Measurements from ENCODE around the gene HNMT. TPM values are rescaled to one million over a fixed set of nuclear protein-coding genes. Genes with fewer than 3 reads are reported as not detected.
A peak's percentile ranks its signal among the peaks of the same experiment; 100 is the strongest.

HNMT gene
- total RNA-seq, 4 donors from 2014 or later, result 18.1 to 63.9 (median 31.5) TPM

- TF ChIP-seq EP300 (IDR thresholded peaks at IDR 0.05) (peak in 1 of 2 donors; percentile 12), POLR2A (IDR thresholded peaks at IDR 0.05) (no peak)
- no peak overlapping the region for H3K27ac ChIP-seq
- WGBS, 2 donors, result 90 to 93% methylated on average over 11 of the region's 11 CpGs
- H3K9me3 ChIP-seq, result no peaks in the 10 kb centered on the region
- no peaks in the 10 kb centered on the region for H3K27me3 ChIP-seq
- no peak for DNase-seq (ENCODE audit: low spot score in 2 of 2)
- H3K4me3 ChIP-seq, result no peak overlapping the region
- no peaks in the 10 kb centered on the region for H3K36me3 ChIP-seq
- no peaks in the 10 kb centered on the region for H3K4me1 ChIP-seq
Measured at GRCh38 chr2:137981112-137981656, 16.9 kb downstream of the HNMT start.

DNA sequence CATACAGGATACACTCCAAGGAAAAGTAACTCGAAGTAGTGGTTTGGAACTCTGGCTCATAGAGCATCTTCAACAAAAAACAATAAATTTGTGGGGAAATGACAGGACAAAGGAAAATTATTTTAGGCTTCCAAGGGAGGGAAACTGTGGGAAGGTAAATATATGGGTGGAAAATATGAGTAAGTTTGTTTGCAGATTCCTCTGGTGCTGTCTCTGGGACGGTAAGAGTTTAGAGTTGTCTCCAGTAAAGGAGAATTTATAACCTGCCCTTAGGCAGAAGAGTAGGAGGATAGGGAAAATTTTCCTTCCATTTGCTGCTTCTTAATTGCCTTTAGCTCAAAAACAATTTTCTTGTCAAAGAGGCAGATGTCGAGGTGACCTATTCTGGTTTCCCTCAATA lies 19.3 kb downstream of the HNMT start:
- WGBS, 2 donors, result 61 to 64% methylated on average over 3 of the region's 3 CpGs
- Histone ChIP-seq H3K27me3 (no peaks in the 10 kb centered on the region), H3K9me3 (no peaks in the 10 kb centered on the region), H3K4me1 (peaks cover 0 to 9% (median 3%) of the 10 kb centered on the region in 4 donors), H3K4me3 (no peak overlapping the region), H3K27ac (no peak overlapping the region), H3K36me3 (no peaks in the 10 kb centered on the region)
- TF ChIP-seq, protein P1, sequence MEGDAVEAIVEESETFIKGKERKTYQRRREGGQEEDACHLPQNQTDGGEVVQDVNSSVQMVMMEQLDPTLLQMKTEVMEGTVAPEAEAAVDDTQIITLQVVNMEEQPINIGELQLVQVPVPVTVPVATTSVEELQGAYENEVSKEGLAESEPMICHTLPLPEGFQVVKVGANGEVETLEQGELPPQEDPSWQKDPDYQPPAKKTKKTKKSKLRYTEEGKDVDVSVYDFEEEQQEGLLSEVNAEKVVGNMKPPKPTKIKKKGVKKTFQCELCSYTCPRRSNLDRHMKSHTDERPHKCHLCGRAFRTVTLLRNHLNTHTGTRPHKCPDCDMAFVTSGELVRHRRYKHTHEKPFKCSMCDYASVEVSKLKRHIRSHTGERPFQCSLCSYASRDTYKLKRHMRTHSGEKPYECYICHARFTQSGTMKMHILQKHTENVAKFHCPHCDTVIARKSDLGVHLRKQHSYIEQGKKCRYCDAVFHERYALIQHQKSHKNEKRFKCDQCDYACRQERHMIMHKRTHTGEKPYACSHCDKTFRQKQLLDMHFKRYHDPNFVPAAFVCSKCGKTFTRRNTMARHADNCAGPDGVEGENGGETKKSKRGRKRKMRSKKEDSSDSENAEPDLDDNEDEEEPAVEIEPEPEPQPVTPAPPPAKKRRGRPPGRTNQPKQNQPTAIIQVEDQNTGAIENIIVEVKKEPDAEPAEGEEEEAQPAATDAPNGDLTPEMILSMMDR (IDR thresholded peaks at IDR 0.05), result no peak
- TF ChIP-seq EP300 (IDR thresholded peaks at IDR 0.05) (no peak), POLR2A (IDR thresholded peaks at IDR 0.05) (no peak)
- DNase-seq (ENCODE audit: low spot score in 2 of 2), result no peak

DNA sequence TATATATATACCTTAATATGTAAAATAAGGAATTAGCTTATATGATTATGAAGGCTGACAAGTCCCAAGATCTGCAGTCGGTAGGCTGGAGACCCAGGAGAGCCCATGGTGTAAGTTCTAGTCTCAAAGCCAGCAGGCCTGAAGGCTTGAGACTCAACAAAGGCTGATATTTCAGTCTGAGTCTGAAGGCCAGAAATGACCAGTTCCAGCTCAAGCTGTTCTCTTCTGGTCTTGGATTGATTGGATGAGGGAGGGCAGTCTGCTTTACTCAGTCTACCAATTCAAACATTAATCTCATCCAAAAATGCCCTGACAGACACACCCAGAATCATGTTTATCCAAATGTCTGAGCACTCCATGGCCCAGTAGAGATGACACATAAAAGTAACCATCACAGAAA lies 22.0 kb downstream of the HNMT start:
- Histone ChIP-seq H3K27me3 (no peaks in the 10 kb centered on the region), H3K27ac (no peak overlapping the region), H3K4me1 (peaks cover 0 to 9% (median 3%) of the 10 kb centered on the region in 4 donors), H3K36me3 (no peaks in the 10 kb centered on the region), H3K4me3 (no peak overlapping the region), H3K9me3 (no peaks in the 10 kb centered on the region)
- DNase-seq (ENCODE audit: low spot score in 2 of 2), result no peak
- TF ChIP-seq POLR2A (IDR thresholded peaks at IDR 0.05), result no peak
- TF ChIP-seq EP300 (IDR thresholded peaks at IDR 0.05), result no peak
- TF ChIP-seq, protein P1 (IDR thresholded peaks at IDR 0.05), result no peak
- 78 to 87% methylated on average over 1 of the region's 1 CpG for WGBS, 2 donors

DNA sequence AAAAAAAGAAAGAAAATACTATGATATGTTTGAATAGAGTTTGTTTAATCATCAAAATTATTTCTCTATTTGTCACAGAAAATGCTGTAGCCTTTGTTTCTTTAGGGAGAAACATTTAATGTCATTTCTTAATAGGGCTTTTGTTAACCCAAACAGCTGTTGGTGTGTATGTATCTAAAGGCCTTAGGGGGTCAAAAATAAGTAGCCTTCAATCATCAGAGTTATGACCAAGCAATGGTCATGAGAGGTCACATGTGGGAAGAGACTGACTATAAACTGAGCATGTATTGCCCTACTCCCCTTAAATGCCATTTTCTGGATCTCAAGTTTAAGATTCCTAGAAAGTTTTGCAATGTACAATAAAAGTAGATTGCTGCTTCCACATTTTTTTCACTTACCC lies 22.7 kb downstream of the HNMT start:
- Histone ChIP-seq H3K4me3 (no peak overlapping the region), H3K27me3 (no peaks in the 10 kb centered on the region), H3K27ac (no peak overlapping the region), H3K4me1 (peaks cover 0 to 9% (median 3%) of the 10 kb centered on the region in 4 donors), H3K9me3 (peaks cover 0 to under 1% (median 0%) of the 10 kb centered on the region in 4 donors), H3K36me3 (peaks cover 0 to 3% (median 0%) of the 10 kb centered on the region in 3 donors)
- TF ChIP-seq EP300 (IDR thresholded peaks at IDR 0.05) (no peak), POLR2A (IDR thresholded peaks at IDR 0.05) (no peak)
- TF ChIP-seq, protein P1 (IDR thresholded peaks at IDR 0.05), result no peak
- no peak for DNase-seq (ENCODE audit: low spot score in 2 of 2)

DNA sequence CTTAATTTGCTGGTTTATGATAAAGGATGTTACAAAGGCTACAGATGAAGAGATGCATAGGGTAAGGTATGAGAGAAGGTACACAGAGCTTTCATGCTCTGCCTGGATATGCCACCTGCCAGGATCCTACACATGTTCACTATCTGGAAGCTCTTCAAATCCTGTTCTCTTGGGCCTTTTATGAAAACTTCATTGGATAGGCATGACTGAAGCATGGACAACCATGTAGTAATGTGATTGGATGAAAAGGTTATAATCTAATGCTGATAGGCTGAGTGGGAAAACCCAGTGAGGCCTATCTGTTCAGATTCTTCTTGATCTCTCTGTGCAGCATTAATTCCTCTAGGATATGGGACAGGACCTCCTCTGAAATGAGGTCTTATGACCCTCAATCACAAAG lies 26.8 kb downstream of the HNMT start:
- Histone ChIP-seq H3K36me3 (peaks cover 0 to 8% (median 0%) of the 10 kb centered on the region in 3 donors), H3K4me1 (peaks cover 0 to 9% (median 3%) of the 10 kb centered on the region in 4 donors), H3K27me3 (no peaks in the 10 kb centered on the region), H3K27ac (no peak overlapping the region), H3K4me3 (no peak overlapping the region), H3K9me3 (peaks cover 0 to 13% (median 2%) of the 10 kb centered on the region in 4 donors)
- TF ChIP-seq EP300 (IDR thresholded peaks at IDR 0.05) (no peak), POLR2A (IDR thresholded peaks at IDR 0.05) (no peak)
- TF ChIP-seq, protein P1 (IDR thresholded peaks at IDR 0.05), result no peak
- no peak for DNase-seq (ENCODE audit: low spot score in 2 of 2)

All from tibial nerve (tissue), 4 donors.